ENCODE results near the gene KIAA0513. TPM values are rescaled to one million over a fixed set of nuclear protein-coding genes. Genes with fewer than 3 reads are reported as not detected.

Gene KIAA0513, protein sequence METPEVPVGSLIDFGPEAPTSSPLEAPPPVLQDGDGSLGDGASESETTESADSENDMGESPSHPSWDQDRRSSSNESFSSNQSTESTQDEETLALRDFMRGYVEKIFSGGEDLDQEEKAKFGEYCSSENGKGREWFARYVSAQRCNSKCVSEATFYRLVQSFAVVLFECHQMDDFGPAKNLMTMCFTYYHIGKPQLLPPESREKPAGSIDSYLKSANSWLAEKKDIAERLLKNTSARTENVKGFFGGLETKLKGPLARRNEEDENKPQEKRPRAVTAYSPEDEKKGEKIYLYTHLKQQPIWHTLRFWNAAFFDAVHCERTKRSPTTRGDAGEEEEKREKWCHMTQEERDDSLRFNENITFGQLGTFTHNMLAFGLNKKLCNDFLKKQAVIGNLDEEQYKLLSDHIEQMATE
- total RNA-seq, result 15.2 and 16.3 TPM in 2 replicates
- long read RNA-seq, partial matches to known transcripts, result 1 of 5 reads
- long read RNA-seq, other reads (novel, unspliced or antisense), result 3 of 5 reads

DNA sequence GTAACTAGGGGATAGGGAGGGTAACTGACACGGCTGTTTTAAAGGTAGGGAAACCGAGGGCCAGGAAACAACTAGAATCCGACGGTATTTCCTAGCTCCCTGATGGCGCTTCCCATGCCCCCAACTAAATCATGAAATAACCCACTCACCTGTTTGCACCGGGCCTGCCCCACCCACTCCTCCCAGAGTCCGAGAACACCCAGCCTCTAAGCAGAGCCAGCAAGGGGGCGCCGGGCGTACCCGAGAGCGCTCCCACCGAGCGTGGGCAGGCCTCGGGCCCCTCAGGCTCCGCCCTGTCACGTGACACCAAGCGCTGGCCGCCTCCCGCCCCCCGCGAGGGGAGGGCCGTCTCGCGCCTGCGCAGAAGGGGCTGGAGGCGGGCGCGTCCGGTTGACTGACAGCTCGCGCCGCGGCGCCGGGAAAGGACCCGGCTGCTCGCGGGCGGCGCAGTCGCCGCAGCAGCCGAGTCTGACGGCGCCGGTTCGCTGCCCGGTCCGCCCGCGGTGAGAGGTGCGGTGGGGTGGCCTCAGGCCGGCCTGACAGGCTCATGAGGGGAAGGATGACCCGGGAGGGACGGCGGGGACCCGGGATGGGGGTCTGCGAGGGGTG, at the start of gene KIAA0513:
Gene KIAA0513 (plus strand): TSS at position 447 of the 609 bp plus-strand sequence. CDS start 39,277 bp downstream, outside the sequence.
- DNase-seq (ENCODE audit: low spot score, unreplicated experiment), result peak; percentile 97
- Mint-ChIP-seq H3K27me3 (peaks cover 9% of the 10 kb centered on the region), H3K4me3 (ENCODE audit: low read depth) (peak within 1 kb of the TSS; percentile 85), H3K36me3 (ENCODE audit: insufficient read depth) (peaks cover 4% of the 10 kb centered on the region), H3K4me1 (ENCODE audit: low read depth) (peaks cover 18% of the 10 kb centered on the region), H3K9me3 (ENCODE audit: low read depth) (peaks cover 2% of the 10 kb centered on the region), H3K27ac (peak within 1 kb of the TSS; percentile 91)
- TF ChIP-seq, protein P1, sequence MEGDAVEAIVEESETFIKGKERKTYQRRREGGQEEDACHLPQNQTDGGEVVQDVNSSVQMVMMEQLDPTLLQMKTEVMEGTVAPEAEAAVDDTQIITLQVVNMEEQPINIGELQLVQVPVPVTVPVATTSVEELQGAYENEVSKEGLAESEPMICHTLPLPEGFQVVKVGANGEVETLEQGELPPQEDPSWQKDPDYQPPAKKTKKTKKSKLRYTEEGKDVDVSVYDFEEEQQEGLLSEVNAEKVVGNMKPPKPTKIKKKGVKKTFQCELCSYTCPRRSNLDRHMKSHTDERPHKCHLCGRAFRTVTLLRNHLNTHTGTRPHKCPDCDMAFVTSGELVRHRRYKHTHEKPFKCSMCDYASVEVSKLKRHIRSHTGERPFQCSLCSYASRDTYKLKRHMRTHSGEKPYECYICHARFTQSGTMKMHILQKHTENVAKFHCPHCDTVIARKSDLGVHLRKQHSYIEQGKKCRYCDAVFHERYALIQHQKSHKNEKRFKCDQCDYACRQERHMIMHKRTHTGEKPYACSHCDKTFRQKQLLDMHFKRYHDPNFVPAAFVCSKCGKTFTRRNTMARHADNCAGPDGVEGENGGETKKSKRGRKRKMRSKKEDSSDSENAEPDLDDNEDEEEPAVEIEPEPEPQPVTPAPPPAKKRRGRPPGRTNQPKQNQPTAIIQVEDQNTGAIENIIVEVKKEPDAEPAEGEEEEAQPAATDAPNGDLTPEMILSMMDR (IDR thresholded peaks at IDR 0.05; ENCODE audit: unreplicated experiment), result peak; percentile 12

DNA sequence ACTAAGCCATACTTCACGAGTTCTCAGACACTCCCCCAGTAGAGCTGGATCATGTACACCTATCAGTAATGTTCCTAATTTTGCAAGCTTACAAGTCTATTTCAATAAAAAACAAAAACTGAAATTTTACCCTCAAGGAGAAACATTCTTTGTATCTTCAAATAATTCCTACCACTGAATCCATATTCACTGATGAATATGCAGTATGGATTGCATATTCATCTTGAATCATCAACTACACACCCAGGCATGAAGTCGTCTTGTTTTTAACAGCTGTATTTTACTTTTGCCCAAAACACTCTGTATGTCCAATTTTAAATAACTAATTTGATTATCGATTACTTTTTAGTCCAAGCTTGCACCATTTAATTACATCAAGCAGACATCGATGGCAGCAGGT, 48.1 kb upstream of the KIAA0513 start:
- DNase-seq (ENCODE audit: low spot score, unreplicated experiment), result no peak
- Mint-ChIP-seq H3K36me3 (ENCODE audit: insufficient read depth) (peaks cover 33% of the 10 kb centered on the region), H3K4me3 (ENCODE audit: low read depth) (no peak overlapping the region), H3K27me3 (no peaks in the 10 kb centered on the region), H3K9me3 (ENCODE audit: low read depth) (no peaks in the 10 kb centered on the region), H3K4me1 (ENCODE audit: low read depth) (peaks cover 11% of the 10 kb centered on the region), H3K27ac (no peak overlapping the region)
- TF ChIP-seq, protein P1 (IDR thresholded peaks at IDR 0.05; ENCODE audit: unreplicated experiment), result no peak

DNA sequence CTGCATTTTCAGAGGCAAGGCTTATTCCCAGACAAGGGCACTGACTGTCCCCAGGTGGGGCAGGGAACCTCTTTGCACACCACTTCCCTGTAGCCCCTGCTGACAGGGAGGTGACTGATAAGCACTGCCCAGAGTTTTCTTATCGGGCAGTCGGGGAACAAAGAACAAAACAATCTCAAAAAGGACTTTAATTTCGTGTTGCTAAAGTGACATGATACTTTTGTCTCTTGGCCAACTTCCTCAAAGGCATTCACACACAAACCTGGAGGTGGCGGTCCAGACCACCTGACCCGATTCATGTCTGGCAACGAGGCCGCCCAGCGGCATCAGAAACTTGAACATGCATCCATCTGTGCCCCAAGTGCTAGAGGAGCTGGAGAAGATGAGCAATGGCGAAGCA, 45.2 kb upstream of the KIAA0513 start:
- H3K9me3 Mint-ChIP-seq (ENCODE audit: low read depth), result no peaks in the 10 kb centered on the region
- H3K4me3 Mint-ChIP-seq (ENCODE audit: low read depth), result no peak overlapping the region
- peaks cover 38% of the 10 kb centered on the region for H3K36me3 Mint-ChIP-seq (ENCODE audit: insufficient read depth)
- DNase-seq (ENCODE audit: low spot score, unreplicated experiment), result no peak
- H3K4me1 Mint-ChIP-seq (ENCODE audit: low read depth), result peaks cover 13% of the 10 kb centered on the region
- H3K27me3 Mint-ChIP-seq, result no peaks in the 10 kb centered on the region
- peak overlapping the region; percentile 89 for H3K27ac Mint-ChIP-seq
- TF ChIP-seq, protein P1 (IDR thresholded peaks at IDR 0.05; ENCODE audit: unreplicated experiment), result peak; percentile 37

GRCh38 chr16:84985079-84986065, 42.2 kb upstream of the KIAA0513 start:
- no peak for DNase-seq (ENCODE audit: low spot score, unreplicated experiment)
- H3K36me3 Mint-ChIP-seq (ENCODE audit: insufficient read depth), result peaks cover 49% of the 10 kb centered on the region

More at GRCh38 chr16:84985079-84986065, 42.2 kb upstream of the KIAA0513 start:
- Mint-ChIP-seq H3K27ac (no peak overlapping the region), H3K27me3 (no peaks in the 10 kb centered on the region), H3K9me3 (ENCODE audit: low read depth) (no peaks in the 10 kb centered on the region), H3K4me1 (ENCODE audit: low read depth) (peaks cover 13% of the 10 kb centered on the region), H3K4me3 (ENCODE audit: low read depth) (no peak overlapping the region)
- TF ChIP-seq, protein P1 (IDR thresholded peaks at IDR 0.05; ENCODE audit: unreplicated experiment), result no peak

Measured in progenitor cell of endocrine pancreas (in vitro differentiated cells).